Gastrocnemius medialis (tissue), 4 donors: ENCODE results near the gene AK2. TPM values are rescaled to one million over a fixed set of nuclear protein-coding genes. Genes with fewer than 3 reads are reported as not detected.
A peak's percentile ranks its signal among the peaks of the same experiment; 100 is the strongest.
"Not testable (repeated sequence)": the region's sequence is repeated elsewhere in the genome, so short reads cannot be mapped to it uniquely, and the experiment has no call there.

Experiments used
- ATAC-seq, 2 donors: fragments of 150-250 bp; one replicate each; pipeline ENCODE4 v1.9.1; 2016
- DNase-seq, 2 donors: peaks; one replicate each; pipeline ENCODE4 v3.0.0-alpha.2; 2019
- H3K27ac ChIP-seq, 4 donors: fragments of 200-600 bp; sonication (generic); 1 replicate in 1 of 4; 2 replicates in 3 of 4; pipeline ENCODE4 v1.5.1; 2016 to 2018; ENCODE audit warnings: mild to moderate bottlenecking in 2 of 4, moderate library complexity in 1 of 4
- H3K27me3 ChIP-seq, 3 donors: fragments of 200-600 bp; sonication (generic) in 2 of 3; 1 replicate in 1 of 3; 2 replicates in 2 of 3; pipeline versions ENCODE4 v1.5.1 to v1.6.0; 2016 to 2019; ENCODE audit warnings: mild to moderate bottlenecking in 1 of 3, moderate library complexity in 1 of 3
- H3K36me3 ChIP-seq, 2 donors: fragments of 200-600 bp; sonication (generic) in 1 of 2; one replicate each; pipeline ENCODE4 v1.5.1; 2017 to 2018
- H3K4me1 ChIP-seq, 2 donors: fragments of 200-600 bp; sonication (generic) in 1 of 2; one replicate each; pipeline ENCODE4 v1.5.1; 2016 to 2017; ENCODE audit warnings: mild to moderate bottlenecking in 2 of 2
- H3K4me3 ChIP-seq, 4 donors: fragments of 200-600 bp; sonication (generic) in 3 of 4; 1 replicate in 1 of 4; 2 replicates in 3 of 4; pipeline ENCODE4 v1.5.1; 2016 to 2019; ENCODE audit warnings: mild to moderate bottlenecking in 2 of 4
- H3K9me3 ChIP-seq, 3 donors: fragments of 200-600 bp; sonication (generic) in 2 of 3; 1 replicate in 1 of 3; 2 replicates in 2 of 3; pipeline ENCODE4 v1.5.1; 2016 to 2019
- POLR2A ChIP-seq, 2 donors: fragments of 450-650 bp; IDR thresholded peaks; one replicate each; pipeline ENCODE4 v1.6.1; 2017; ENCODE audit warnings: antibody characterized with exemption in 2 of 2, mild to moderate bottlenecking in 2 of 2, moderate library complexity in 2 of 2
- in situ Hi-C, 4 donors: fragments of 200-750 bp; cut with MboI; loops; one replicate each; pipeline versions ENCODE4 v1.15.0 to v1.8.0; 2017; ENCODE audit warnings: low sequenced_read_pairs in 4 of 4
- intact Hi-C: fragments of 100-400 bp; cut with DNase I; formaldehyde crosslinking; loops from one replicate; pipeline ENCODE4 v1.15.1; 2023; ENCODE audit warnings: low total_unique reads
- total RNA-seq, 4 donors: library from RNA; depleted of rRNA; stranded (reverse); fragments of >200 nt; gene quantifications; one replicate each; pipeline versions ENCODE4 v1.1.0 to v1.2.3, GENCODE V29; 2016
- TF ChIP-seq, protein P1 (sequence below), 5 experiments: fragments of 450-650 bp in 3 of 5; fragments of 200-600 bp in 2 of 5; sonication (generic) in 2 of 5; IDR thresholded peaks in 4 of 5; conservative IDR thresholded peaks in 1 of 5; 1 replicate in 4 of 5; 2 replicates in 1 of 5; pipeline ENCODE4 v1.5.1; 2016 to 2019; ENCODE audit warnings: antibody characterized with exemption in 5 of 5, mild to moderate bottlenecking in 3 of 5, moderate library complexity in 3 of 5

AK2 gene
- total RNA-seq, 4 donors from 2014 or later, result 125 to 261 (median 152) TPM

GRCh38 chr1:33048426-33048825, 11.7 kb upstream of the AK2 start:
- Histone ChIP-seq H3K9me3 (no peaks in the 10 kb centered on the region), H3K4me3 (no peak overlapping the region), H3K4me1 (peaks cover 8 to 14% of the 10 kb centered on the region in 2 donors), H3K27ac (no peak overlapping the region), H3K27me3 (no peaks in the 10 kb centered on the region), H3K36me3 (no peaks in the 10 kb centered on the region)
- in situ Hi-C loops, result no loop called here
- ATAC-seq (no peak), DNase-seq (no peak)
- TF ChIP-seq, protein P1, sequence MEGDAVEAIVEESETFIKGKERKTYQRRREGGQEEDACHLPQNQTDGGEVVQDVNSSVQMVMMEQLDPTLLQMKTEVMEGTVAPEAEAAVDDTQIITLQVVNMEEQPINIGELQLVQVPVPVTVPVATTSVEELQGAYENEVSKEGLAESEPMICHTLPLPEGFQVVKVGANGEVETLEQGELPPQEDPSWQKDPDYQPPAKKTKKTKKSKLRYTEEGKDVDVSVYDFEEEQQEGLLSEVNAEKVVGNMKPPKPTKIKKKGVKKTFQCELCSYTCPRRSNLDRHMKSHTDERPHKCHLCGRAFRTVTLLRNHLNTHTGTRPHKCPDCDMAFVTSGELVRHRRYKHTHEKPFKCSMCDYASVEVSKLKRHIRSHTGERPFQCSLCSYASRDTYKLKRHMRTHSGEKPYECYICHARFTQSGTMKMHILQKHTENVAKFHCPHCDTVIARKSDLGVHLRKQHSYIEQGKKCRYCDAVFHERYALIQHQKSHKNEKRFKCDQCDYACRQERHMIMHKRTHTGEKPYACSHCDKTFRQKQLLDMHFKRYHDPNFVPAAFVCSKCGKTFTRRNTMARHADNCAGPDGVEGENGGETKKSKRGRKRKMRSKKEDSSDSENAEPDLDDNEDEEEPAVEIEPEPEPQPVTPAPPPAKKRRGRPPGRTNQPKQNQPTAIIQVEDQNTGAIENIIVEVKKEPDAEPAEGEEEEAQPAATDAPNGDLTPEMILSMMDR (IDR thresholded peaks at IDR 0.05 in 4 of 5, conservative IDR thresholded peaks at IDR 0.05 in 1 of 5), result no peak
- no peak for TF ChIP-seq POLR2A (IDR thresholded peaks at IDR 0.05)
- intact Hi-C loops, result no loop called here

GRCh38 chr1:33047839-33048305, 11.2 kb upstream of the AK2 start:
- H3K9me3 ChIP-seq, result no peaks in the 10 kb centered on the region
- H3K27me3 ChIP-seq, result no peaks in the 10 kb centered on the region
- intact Hi-C loops, result no loop called here
- no peak for ATAC-seq
- H3K4me1 ChIP-seq, result peaks cover 9 to 19% of the 10 kb centered on the region in 2 donors
- no peak for DNase-seq
- H3K36me3 ChIP-seq, result no peaks in the 10 kb centered on the region
- no peak overlapping the region for H3K4me3 ChIP-seq
- H3K27ac ChIP-seq, result no peak overlapping the region
- no peak for TF ChIP-seq POLR2A (IDR thresholded peaks at IDR 0.05)
- TF ChIP-seq, protein P1 (IDR thresholded peaks at IDR 0.05 in 4 of 5, conservative IDR thresholded peaks at IDR 0.05 in 1 of 5), result no peak
- in situ Hi-C loops, result no loop called here

DNA sequence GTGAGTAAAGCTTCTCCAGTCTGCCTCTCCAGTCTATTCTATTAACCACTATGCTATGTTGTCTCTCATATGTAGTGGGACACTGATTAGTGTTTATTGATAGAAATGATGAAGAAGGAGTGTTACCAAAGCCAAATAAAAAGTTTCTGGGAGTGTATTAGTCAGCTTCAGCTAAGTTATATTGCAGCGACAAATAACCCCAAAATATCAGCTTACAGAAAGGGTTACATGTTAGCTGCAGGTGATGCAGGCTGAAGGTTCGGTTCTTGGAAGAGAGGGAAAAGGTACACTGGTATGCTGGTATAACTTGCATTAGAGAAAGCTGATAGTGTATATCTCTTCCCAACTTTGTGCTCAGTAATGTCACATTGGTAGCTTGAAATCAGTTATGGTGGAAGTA, 10.6 kb upstream of the AK2 start:
- in situ Hi-C loops, result no loop called here
- Histone ChIP-seq H3K27ac (no peak overlapping the region), H3K36me3 (no peaks in the 10 kb centered on the region), H3K4me3 (no peak overlapping the region), H3K9me3 (no peaks in the 10 kb centered on the region), H3K4me1 (peaks cover 9 to 22% of the 10 kb centered on the region in 2 donors), H3K27me3 (no peaks in the 10 kb centered on the region)
- no peak for TF ChIP-seq POLR2A (IDR thresholded peaks at IDR 0.05)
- TF ChIP-seq, protein P1 (IDR thresholded peaks at IDR 0.05 in 4 of 5, conservative IDR thresholded peaks at IDR 0.05 in 1 of 5), result no peak
- intact Hi-C loops, result no loop called here
- no peak for DNase-seq
- ATAC-seq, result no peak

GRCh38 chr1:33046234-33046633, 9.6 kb upstream of the AK2 start:
- peaks cover 9 to 22% of the 10 kb centered on the region in 2 donors for H3K4me1 ChIP-seq
- in situ Hi-C loops, H3K27ac ChIP-seq, H3K36me3 ChIP-seq, H3K9me3 ChIP-seq, DNase-seq, H3K27me3 ChIP-seq, ATAC-seq, H3K4me3 ChIP-seq, intact Hi-C loops: not testable (repeated sequence)

DNA sequence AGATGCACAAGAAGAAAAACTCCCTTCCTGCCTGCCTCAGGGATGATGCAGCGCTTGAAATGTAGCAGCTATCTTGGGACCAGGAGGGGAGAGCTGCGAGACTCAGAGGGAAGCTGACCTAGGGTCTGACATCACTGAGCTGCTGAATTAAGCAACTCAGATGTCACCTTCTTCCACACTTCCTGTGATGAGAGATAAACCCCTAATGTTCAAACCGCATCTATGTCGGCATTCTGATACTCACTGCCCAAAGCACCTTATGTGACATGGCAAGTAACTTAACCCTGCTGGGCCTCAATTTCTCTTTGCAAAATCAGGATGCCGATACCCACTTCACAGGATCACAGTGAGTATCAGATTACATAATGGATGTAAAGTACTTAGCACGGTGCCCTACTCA, 9.1 kb upstream of the AK2 start:
- Histone ChIP-seq H3K27me3 (no peaks in the 10 kb centered on the region), H3K36me3 (no peaks in the 10 kb centered on the region), H3K4me3 (no peak overlapping the region), H3K9me3 (no peaks in the 10 kb centered on the region), H3K4me1 (peaks cover 9 to 22% of the 10 kb centered on the region in 2 donors), H3K27ac (peak overlapping the region in 2 of 4 donors; percentile 0 to 67)
- ATAC-seq (no peak), DNase-seq (no peak)
- TF ChIP-seq, protein P1 (IDR thresholded peaks at IDR 0.05 in 4 of 5, conservative IDR thresholded peaks at IDR 0.05 in 1 of 5), result no peak
- TF ChIP-seq POLR2A (IDR thresholded peaks at IDR 0.05), result no peak
- in situ Hi-C loops, result no loop called here
- intact Hi-C loops, result no loop called here
